HEK293 (cell line): ENCODE results near the gene GNB5.

Experiments used
- ZNF23 ChIP-seq: fragments of 450-650 bp; formaldehyde crosslinking; IDR thresholded peaks from 2 replicates; pipeline ENCODE4 v1.5.1; 2016; ENCODE audit warnings: missing biosample characterization, missing genetic modification characterization, borderline replicate concordance
- TF ChIP-seq, protein P1 (sequence below): fragments of 450-650 bp; formaldehyde crosslinking; IDR thresholded peaks from 2 replicates; pipeline ENCODE4 v1.5.1; 2016; ENCODE audit warnings: missing biosample characterization, missing genetic modification characterization
- TF ChIP-seq, protein P2 (sequence below): fragments of 450-650 bp; formaldehyde crosslinking; IDR thresholded peaks from 2 replicates; pipeline ENCODE4 v1.5.1; 2016; ENCODE audit warnings: missing biosample characterization, missing genetic modification characterization

DNA sequence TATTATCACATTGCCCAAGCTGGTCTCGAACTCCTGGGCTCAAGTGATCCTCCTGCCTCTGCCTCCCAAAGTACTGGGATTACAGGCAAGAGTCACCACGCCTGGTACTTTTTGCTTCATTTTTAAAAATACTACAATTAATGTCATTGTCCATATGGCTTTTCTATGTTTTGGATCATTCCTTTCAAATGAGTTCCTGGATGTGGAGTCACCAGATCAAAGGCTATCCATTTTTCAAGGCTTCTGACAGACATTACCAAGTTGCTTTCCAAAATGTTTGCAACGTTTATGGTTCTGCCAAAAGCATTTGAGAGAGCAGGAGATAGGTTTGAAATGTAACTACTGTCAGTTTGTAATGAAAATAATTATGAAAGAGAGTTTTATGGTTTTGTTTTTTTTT is 44.4 kb downstream of the GNB5 start:
- TF ChIP-seq, protein P1, sequence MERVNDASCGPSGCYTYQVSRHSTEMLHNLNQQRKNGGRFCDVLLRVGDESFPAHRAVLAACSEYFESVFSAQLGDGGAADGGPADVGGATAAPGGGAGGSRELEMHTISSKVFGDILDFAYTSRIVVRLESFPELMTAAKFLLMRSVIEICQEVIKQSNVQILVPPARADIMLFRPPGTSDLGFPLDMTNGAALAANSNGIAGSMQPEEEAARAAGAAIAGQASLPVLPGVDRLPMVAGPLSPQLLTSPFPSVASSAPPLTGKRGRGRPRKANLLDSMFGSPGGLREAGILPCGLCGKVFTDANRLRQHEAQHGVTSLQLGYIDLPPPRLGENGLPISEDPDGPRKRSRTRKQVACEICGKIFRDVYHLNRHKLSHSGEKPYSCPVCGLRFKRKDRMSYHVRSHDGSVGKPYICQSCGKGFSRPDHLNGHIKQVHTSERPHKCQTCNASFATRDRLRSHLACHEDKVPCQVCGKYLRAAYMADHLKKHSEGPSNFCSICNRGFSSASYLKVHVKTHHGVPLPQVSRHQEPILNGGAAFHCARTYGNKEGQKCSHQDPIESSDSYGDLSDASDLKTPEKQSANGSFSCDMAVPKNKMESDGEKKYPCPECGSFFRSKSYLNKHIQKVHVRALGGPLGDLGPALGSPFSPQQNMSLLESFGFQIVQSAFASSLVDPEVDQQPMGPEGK (tag by site-specific recombination) = no peak
- TF ChIP-seq, protein P2, sequence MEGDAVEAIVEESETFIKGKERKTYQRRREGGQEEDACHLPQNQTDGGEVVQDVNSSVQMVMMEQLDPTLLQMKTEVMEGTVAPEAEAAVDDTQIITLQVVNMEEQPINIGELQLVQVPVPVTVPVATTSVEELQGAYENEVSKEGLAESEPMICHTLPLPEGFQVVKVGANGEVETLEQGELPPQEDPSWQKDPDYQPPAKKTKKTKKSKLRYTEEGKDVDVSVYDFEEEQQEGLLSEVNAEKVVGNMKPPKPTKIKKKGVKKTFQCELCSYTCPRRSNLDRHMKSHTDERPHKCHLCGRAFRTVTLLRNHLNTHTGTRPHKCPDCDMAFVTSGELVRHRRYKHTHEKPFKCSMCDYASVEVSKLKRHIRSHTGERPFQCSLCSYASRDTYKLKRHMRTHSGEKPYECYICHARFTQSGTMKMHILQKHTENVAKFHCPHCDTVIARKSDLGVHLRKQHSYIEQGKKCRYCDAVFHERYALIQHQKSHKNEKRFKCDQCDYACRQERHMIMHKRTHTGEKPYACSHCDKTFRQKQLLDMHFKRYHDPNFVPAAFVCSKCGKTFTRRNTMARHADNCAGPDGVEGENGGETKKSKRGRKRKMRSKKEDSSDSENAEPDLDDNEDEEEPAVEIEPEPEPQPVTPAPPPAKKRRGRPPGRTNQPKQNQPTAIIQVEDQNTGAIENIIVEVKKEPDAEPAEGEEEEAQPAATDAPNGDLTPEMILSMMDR (tag by site-specific recombination) = no peak
- TF ChIP-seq ZNF23 = no peak
